ENCODE results near the gene OR2K2. TPM values are rescaled to one million over a fixed set of nuclear protein-coding genes. Genes with fewer than 3 reads are reported as not detected.
"Not testable (repeated sequence)": the region's sequence is repeated elsewhere in the genome, so short reads cannot be mapped to it uniquely, and the experiment has no call there.

The OR2K2 gene
- total RNA-seq, 1 donor from 2014 or later, result not detected

DNA sequence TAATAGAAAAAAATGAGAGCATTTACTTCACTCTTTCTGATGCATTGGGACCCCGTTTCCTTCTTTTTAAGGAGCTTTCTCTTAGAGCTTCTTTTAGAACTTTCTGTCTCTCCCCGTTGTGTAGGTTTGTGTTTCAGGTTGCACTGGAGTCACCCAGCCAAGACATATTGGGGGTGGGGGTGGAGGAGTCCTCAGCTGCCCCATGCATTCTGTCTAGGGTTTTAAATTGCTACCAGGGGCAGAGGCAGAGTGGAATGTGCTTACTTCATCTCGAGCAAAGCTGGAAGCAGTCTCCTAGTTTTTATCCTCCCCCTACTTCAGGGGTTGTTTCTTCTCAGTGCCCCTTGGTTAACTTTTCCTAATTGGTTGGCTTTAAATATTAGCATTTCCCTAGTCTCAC, 9.4 kb downstream of the OR2K2 start:
- Mint-ChIP-seq H3K27me3 (ENCODE audit: insufficient read depth, low read depth) (peaks cover 2% of the 10 kb centered on the region), H3K4me1 (no peaks in the 10 kb centered on the region), H3K9me3 (peaks cover 4% of the 10 kb centered on the region), H3K27ac (no peak overlapping the region), H3K4me3 (no peak overlapping the region), H3K36me3 (no peaks in the 10 kb centered on the region)
- H3K4me2 ChIP-seq, result no peak overlapping the region
- no peaks in the 10 kb centered on the region for H3K4me1 ChIP-seq
- H3K9me3 ChIP-seq (ENCODE audit: low read depth), result no peaks in the 10 kb centered on the region
- no peaks in the 10 kb centered on the region for H3K79me2 ChIP-seq (ENCODE audit: low read depth)
- no peaks in the 10 kb centered on the region for H4K20me1 ChIP-seq (ENCODE audit: low read depth)
- TF ChIP-seq EZH2phosphoT487 (IDR thresholded peaks at IDR 0.05) (no peak), EZH2 (IDR thresholded peaks at IDR 0.05) (no peak)
- TF ChIP-seq, protein P1, sequence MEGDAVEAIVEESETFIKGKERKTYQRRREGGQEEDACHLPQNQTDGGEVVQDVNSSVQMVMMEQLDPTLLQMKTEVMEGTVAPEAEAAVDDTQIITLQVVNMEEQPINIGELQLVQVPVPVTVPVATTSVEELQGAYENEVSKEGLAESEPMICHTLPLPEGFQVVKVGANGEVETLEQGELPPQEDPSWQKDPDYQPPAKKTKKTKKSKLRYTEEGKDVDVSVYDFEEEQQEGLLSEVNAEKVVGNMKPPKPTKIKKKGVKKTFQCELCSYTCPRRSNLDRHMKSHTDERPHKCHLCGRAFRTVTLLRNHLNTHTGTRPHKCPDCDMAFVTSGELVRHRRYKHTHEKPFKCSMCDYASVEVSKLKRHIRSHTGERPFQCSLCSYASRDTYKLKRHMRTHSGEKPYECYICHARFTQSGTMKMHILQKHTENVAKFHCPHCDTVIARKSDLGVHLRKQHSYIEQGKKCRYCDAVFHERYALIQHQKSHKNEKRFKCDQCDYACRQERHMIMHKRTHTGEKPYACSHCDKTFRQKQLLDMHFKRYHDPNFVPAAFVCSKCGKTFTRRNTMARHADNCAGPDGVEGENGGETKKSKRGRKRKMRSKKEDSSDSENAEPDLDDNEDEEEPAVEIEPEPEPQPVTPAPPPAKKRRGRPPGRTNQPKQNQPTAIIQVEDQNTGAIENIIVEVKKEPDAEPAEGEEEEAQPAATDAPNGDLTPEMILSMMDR (IDR thresholded peaks at IDR 0.05), result no peak
- DNase-seq (ENCODE audit: low spot score), result no peak
- no peak overlapping the region for H3K27ac ChIP-seq
- H3K9ac ChIP-seq, result no peak overlapping the region
- no peak overlapping the region for H2AFZ ChIP-seq (replicated peaks)
- H3K36me3 ChIP-seq, result no peaks in the 10 kb centered on the region
- H3K27me3 ChIP-seq, result no peaks in the 10 kb centered on the region
- H3F3A ChIP-seq (ENCODE audit: low read depth), result no peaks in the 10 kb centered on the region
- no peak overlapping the region for H3K4me3 ChIP-seq

DNA sequence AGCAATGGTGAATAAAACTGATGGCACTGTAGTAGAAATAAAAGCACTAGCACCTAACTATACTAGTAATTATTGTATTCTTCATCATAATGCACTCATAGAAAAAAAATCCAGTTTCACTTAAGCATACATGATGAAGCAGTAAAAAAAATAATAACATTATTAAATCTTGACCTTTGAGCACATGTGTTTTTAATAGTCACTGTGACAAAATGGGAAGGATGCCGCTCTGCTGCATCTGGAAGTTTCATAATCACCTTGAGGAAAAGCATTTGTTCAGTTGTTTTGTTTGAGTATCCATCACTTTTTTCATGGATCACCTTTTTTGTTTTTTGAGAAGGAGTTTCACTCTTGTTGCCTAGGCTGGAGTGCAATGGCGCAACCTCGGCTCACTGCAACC, 13.2 kb downstream of the OR2K2 start:
- Mint-ChIP-seq H3K27ac (no peak overlapping the region), H3K4me1 (no peaks in the 10 kb centered on the region), H3K27me3 (ENCODE audit: insufficient read depth, low read depth) (peaks cover 2% of the 10 kb centered on the region), H3K4me3 (no peak overlapping the region), H3K36me3 (no peaks in the 10 kb centered on the region), H3K9me3 (peaks cover 5% of the 10 kb centered on the region)
- no peak for DNase-seq (ENCODE audit: low spot score)
- H3K36me3 ChIP-seq, result no peaks in the 10 kb centered on the region
- no peaks in the 10 kb centered on the region for H3K9me3 ChIP-seq (ENCODE audit: low read depth)
- H3K79me2 ChIP-seq (ENCODE audit: low read depth), result no peaks in the 10 kb centered on the region
- no peak overlapping the region for H3K27ac ChIP-seq
- H3K4me1 ChIP-seq, result no peaks in the 10 kb centered on the region
- H3K4me3 ChIP-seq, result no peak overlapping the region
- no peaks in the 10 kb centered on the region for H4K20me1 ChIP-seq (ENCODE audit: low read depth)
- no peak overlapping the region for H2AFZ ChIP-seq (replicated peaks)
- H3K9ac ChIP-seq, result no peak overlapping the region
- H3K27me3 ChIP-seq, result no peaks in the 10 kb centered on the region
- TF ChIP-seq EZH2phosphoT487 (IDR thresholded peaks at IDR 0.05) (no peak), EZH2 (IDR thresholded peaks at IDR 0.05) (no peak)
- TF ChIP-seq, protein P1 (IDR thresholded peaks at IDR 0.05), result no peak
- H3K4me2 ChIP-seq, result no peak overlapping the region
- H3F3A ChIP-seq (ENCODE audit: low read depth), result no peaks in the 10 kb centered on the region

- Histone ChIP-seq H2AFZ (replicated peaks) (no peak overlapping the region), H3K9ac (no peak overlapping the region), H3K4me3 (no peak overlapping the region), H3K4me1 (no peaks in the 10 kb centered on the region), H3K4me2 (no peak overlapping the region), H3K27me3 (no peaks in the 10 kb centered on the region), H3K36me3 (no peaks in the 10 kb centered on the region), H4K20me1 (ENCODE audit: low read depth) (no peaks in the 10 kb centered on the region), H3K9me3 (ENCODE audit: low read depth) (no peaks in the 10 kb centered on the region), H3K79me2 (ENCODE audit: low read depth) (no peaks in the 10 kb centered on the region), H3K27ac (no peak overlapping the region), H3F3A (ENCODE audit: low read depth) (no peaks in the 10 kb centered on the region)
- TF ChIP-seq, protein P1 (IDR thresholded peaks at IDR 0.05), result no peak
- TF ChIP-seq EZH2phosphoT487 (IDR thresholded peaks at IDR 0.05), result no peak
- TF ChIP-seq EZH2 (IDR thresholded peaks at IDR 0.05), result no peak
- DNase-seq (ENCODE audit: low spot score), result no peak
- H3K9me3 Mint-ChIP-seq, result no peaks in the 10 kb centered on the region
- no peaks in the 10 kb centered on the region for H3K36me3 Mint-ChIP-seq
- H3K4me3 Mint-ChIP-seq, result no peak overlapping the region
- H3K27me3 Mint-ChIP-seq (ENCODE audit: insufficient read depth, low read depth), result peaks cover 2% of the 10 kb centered on the region
- H3K27ac Mint-ChIP-seq, result no peak overlapping the region
- no peaks in the 10 kb centered on the region for H3K4me1 Mint-ChIP-seq
These were observed 24.1 kb downstream of the OR2K2 start for GRCh38 chr9:111305914-111306313.

- not testable (repeated sequence) for H3K36me3 Mint-ChIP-seq
These were observed 26.0 kb downstream of the OR2K2 start for GRCh38 chr9:111304000-111304399.

More at GRCh38 chr9:111304000-111304399, 26.0 kb downstream of the OR2K2 start:
- not testable (repeated sequence) for H3K4me1 ChIP-seq; H3K4me2 ChIP-seq; H3K27me3 Mint-ChIP-seq (ENCODE audit: insufficient read depth, low read depth); H2AFZ ChIP-seq (replicated peaks); H3K9ac ChIP-seq; H3F3A ChIP-seq (ENCODE audit: low read depth); DNase-seq (ENCODE audit: low spot score); H3K79me2 ChIP-seq (ENCODE audit: low read depth); H3K27me3 ChIP-seq; H3K27ac Mint-ChIP-seq; H3K9me3 ChIP-seq (ENCODE audit: low read depth); H3K9me3 Mint-ChIP-seq; H4K20me1 ChIP-seq (ENCODE audit: low read depth); H3K36me3 ChIP-seq; H3K4me1 Mint-ChIP-seq; H3K4me3 ChIP-seq; H3K4me3 Mint-ChIP-seq; H3K27ac ChIP-seq

All from neural progenitor cell (in vitro differentiated cells).